GM21360 (cell line): ENCODE data around the gene CELA1.
A peak's percentile ranks its signal among the peaks of the same experiment; 100 is the strongest.

ENCODE experiments used
- ATAC-seq: cut with Tn5 transposase; IDR thresholded peaks from one replicate; pipeline ENCODE4 v1.9.1; 2021; ENCODE audit warnings: mild to moderate bottlenecking, moderate library complexity; ENCODE audit not compliant: unreplicated experiment

Gene CELA1

GRCh38 chr12:51346581-51346980 lies at the start of gene CELA1:
Gene CELA1, minus strand, starts transcription at chr12:51346679. Its CDS starts 41 bp downstream, at chr12:51346638.
- no peak for ATAC-seq

GRCh38 chr12:51395283-51396230 lies 49.1 kb upstream of the CELA1 start:
- peak; percentile 33 for ATAC-seq

- ATAC-seq: no peak
These were observed 47.4 kb upstream of the CELA1 start for GRCh38 chr12:51393676-51394545.

- no peak for ATAC-seq
These were observed 46.2 kb upstream of the CELA1 start for GRCh38 chr12:51392556-51393237.

GRCh38 chr12:51391283-51392123 lies 45.0 kb upstream of the CELA1 start, which contains the start of gene GALNT6:
Gene GALNT6, minus strand, starts transcription at chr12:51391406. Its CDS starts 11,625 bp downstream, at chr12:51379781.
- peak; percentile 36 for ATAC-seq

- ATAC-seq: peak; percentile 3
These were observed 44.4 kb upstream of the CELA1 start for GRCh38 chr12:51390891-51391282.

GRCh38 chr12:51390457-51390856 lies 44.0 kb upstream of the CELA1 start:
- ATAC-seq: no peak

GRCh38 chr12:51389302-51389999 lies 43.0 kb upstream of the CELA1 start:
- no peak for ATAC-seq

GRCh38 chr12:51388846-51389245 lies 42.4 kb upstream of the CELA1 start:
- ATAC-seq: no peak

- no peak for ATAC-seq
These were observed 41.8 kb upstream of the CELA1 start for GRCh38 chr12:51388069-51388799.

GRCh38 chr12:51386351-51386750 lies 39.9 kb upstream of the CELA1 start:
- ATAC-seq: no peak

- ATAC-seq: no peak
These were observed 36.9 kb upstream of the CELA1 start for GRCh38 chr12:51383269-51383905.

GRCh38 chr12:51382173-51382572 lies 35.7 kb upstream of the CELA1 start:
- ATAC-seq: no peak

GRCh38 chr12:51381226-51382079 lies 35.0 kb upstream of the CELA1 start:
- no peak for ATAC-seq

- ATAC-seq: no peak
These were observed 33.1 kb upstream of the CELA1 start for GRCh38 chr12:51379571-51379970.

GRCh38 chr12:51378749-51379148 lies 32.3 kb upstream of the CELA1 start:
- ATAC-seq: no peak
